HG02981 (cell line): ENCODE data around the gene ORM1.

Experiments used
- ATAC-seq: cut with Tn5 transposase; IDR thresholded peaks from one replicate; pipeline ENCODE4 v1.9.1; 2021; ENCODE audit warnings: mild to moderate bottlenecking, moderate library complexity; ENCODE audit not compliant: unreplicated experiment

ORM1 gene

GRCh38 chr9:114341152-114341830 is 18.4 kb downstream of the ORM1 start:
- no peak for ATAC-seq

GRCh38 chr9:114341991-114342390 is 19.1 kb downstream of the ORM1 start:
- ATAC-seq: no peak

DNA sequence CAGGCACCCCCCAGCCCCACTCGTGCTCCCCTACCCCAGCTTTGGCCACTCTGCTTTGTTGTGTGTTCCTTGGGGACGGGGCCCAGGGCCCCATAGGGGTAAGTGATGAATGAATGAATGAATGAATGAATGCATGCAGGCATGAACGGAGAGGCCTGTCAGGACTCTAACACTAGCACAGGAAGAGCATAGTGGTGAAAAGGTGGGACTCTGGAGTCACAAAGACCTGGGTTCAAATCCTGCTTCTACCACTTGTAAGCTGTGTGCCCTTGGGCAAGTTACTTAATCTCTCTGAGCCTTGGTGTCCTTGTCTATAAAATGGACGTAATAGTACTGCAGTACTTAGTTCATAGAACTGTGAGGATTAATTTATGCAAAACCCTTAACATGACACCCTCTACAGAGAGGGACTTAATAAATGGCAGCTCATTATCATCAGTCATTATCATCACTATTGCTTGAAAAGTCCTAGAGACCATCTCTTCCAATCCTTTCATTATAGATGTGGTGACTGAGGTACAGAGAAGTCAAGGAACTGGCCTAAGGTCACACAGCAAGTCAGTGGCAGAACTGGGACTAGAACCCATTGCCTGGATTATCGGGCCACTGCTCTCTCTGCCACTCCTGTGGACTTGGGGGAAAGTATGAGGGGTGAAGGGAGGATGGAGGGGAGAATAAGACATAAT is 20.0 kb downstream of the ORM1 start:
- ATAC-seq: no peak

- ATAC-seq: no peak
Measured at GRCh38 chr9:114343471-114344187, 20.7 kb downstream of the ORM1 start.

GRCh38 chr9:114344188-114344566 is 21.3 kb downstream of the ORM1 start:
- ATAC-seq: no peak

DNA sequence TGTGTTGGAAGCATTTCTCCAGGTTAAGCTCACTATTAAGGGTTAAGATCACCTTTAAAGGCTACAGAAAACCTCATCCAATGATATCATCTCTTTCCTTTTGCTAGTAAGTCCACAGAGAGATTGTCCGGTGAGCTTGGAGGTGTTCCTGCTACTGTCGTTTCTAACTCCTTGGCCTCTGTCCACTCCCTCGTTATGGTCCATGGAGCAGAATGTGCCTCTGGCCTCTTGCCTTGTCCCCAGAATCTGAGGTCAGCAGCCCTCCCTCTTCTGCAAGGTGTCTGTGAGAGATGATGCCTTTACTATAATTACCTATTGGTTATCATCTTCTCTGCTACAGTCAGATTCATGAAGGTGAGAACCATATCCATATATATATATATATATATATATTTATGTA is 21.8 kb downstream of the ORM1 start:
- no peak for ATAC-seq

- no peak for ATAC-seq
Measured at GRCh38 chr9:114345493-114346065, 22.7 kb downstream of the ORM1 start.

DNA sequence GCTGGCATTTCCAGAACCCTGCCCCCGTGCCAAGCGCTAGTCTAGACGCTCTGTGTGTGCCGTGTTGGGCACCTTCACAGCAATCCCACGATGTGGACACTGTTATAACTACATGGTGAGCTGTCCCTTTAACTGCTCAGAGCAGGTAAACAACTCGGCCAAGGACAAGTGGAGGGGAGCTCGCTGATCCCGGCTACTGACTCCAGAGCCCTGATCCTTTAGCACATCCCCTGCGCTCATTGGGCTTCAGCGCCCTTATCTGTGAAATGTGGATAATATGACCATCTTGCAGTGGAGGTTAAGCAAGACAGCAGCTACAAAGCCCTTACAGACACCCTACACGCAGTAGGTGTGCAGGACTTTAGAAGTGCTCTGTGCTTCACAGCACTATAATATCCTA is 23.2 kb downstream of the ORM1 start:
- no peak for ATAC-seq

DNA sequence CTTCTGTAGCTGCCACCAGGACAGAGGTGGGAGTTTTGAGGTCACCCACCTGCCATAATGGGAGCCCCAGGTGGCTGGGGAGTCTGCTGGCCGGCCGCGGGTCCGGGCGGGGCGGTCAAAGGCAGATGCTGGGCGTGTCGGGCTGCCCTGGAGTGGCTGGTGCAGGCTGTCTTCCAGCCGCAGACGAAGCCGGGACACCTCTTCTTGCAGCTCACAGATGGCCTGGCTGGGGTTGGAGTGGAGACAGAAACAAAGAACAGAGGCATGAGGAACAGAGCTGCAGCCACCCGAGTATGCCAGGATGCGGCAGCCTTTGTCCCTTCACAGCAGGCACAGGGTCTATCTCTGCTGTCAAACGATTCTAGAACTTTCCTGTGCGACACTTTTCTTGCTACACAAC is 24.8 kb downstream of the ORM1 start:
- ATAC-seq: no peak

DNA sequence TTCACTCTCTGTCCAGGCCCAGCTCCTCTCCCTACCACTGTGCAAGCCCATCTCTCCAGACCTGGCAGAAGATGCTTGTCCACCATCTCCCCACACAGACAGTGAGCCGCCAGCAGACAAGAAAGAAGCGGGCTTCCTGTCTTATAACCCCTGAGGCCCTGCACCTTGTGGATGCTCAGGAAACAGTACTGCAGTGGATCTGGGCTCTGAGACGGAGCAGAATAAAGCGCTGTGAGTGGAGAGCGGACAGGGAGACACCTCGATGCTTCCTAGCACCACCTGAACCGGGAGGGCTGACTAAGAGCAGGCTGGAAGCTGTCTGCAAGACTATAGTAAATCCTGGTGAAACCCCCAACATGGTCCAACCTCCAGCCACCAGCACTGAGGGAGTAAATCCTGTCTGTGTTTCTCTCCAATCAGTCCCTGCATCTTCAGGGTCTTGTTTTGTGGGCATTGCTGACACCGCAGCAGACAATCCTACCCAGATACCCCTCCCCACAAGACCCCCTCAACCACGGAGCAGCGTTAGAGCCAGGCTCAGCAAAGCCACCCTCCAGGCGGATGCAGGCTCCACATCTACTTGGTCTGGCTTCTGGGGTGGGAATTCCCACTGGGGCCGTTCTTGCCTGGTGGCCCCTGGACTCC is 25.5 kb downstream of the ORM1 start:
- no peak for ATAC-seq

- ATAC-seq: peak; percentile 89
Measured at GRCh38 chr9:114348906-114349482, 26.1 kb downstream of the ORM1 start.

- ATAC-seq: no peak
Measured at GRCh38 chr9:114349713-114350480, 27.0 kb downstream of the ORM1 start.

DNA sequence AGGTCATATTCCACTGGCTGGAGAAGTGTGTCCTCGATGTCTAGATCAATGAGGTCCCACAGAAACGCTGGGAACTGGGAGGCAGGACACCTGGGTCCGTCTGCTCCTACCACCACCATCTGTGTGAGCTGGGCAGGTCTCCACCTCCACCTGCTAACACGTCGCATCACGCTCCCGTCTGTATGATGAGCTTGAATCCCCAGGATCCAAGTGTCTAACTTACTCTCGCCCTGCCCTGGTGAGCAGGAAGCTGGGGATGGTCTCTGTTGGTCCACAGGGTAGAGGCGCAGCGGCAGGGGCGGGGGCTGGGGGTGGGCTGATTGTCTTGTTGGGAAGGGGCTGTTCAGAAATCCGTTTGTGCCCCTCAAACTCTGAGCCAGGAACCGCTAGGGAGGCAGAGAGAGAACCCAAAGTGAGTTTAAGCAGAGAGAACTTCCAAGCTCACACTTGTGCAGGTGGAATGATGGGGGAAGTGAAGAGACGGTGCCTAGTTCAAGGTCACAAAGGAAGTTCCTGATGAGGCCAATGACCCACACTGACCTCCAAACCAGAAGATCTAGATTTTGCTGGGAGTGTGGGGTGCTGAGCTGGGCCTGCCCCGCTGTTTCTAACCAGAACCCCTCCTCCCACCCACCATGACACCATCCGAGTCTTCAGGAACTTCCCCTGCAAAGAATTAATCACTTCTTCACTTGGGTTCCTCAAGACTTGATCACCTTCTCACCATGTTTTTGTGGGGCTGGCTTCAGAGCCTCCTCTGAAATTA is 27.9 kb downstream of the ORM1 start:
- no peak for ATAC-seq

DNA sequence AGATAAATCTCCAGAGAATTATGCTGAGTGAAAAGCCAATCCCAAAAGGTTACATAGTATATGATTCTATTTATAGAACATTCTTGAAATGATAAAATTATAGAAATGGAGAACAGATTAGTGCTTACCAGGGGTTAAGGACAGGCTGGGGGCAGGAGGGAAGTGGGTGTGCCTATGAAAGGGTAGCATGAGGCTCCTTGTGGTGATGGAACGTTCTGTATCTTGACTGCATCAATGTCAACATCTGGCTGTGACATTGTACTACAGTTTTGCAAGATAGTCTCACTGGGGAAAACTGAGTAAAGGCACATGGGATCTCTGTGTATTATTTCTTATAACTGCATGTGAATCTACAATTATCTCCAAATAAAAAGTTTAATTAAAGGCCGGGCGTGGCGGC is 29.0 kb downstream of the ORM1 start:
- no peak for ATAC-seq

GRCh38 chr9:114355821-114356220 is 32.9 kb downstream of the ORM1 start:
- no peak for ATAC-seq

GRCh38 chr9:114356792-114357191 is 33.9 kb downstream of the ORM1 start:
- no peak for ATAC-seq

GRCh38 chr9:114357360-114357759 is 34.5 kb downstream of the ORM1 start:
- no peak for ATAC-seq

- ATAC-seq: no peak
Measured at GRCh38 chr9:114357911-114358328, 35.0 kb downstream of the ORM1 start.

- ATAC-seq: no peak
Measured at GRCh38 chr9:114359801-114360200, 36.9 kb downstream of the ORM1 start.
